GM10248 (cell line): ENCODE results near the gene HMCN2.

Source experiments
- CTCF ChIA-PET: fragments of 300-600 bp; sonication (Branson Sonifier 250); formaldehyde crosslinking; extraction: SDS; loops from one replicate; lab custom pipeline; 2021; ENCODE audit warnings: antibody characterized with exemption; lab: Yijun Ruan, JAX
- POLR2A ChIA-PET: fragments of 350-650 bp; sonication (Branson Sonifier 250); formaldehyde crosslinking; extraction: SDS; loops from one replicate; lab custom pipeline; 2020; ENCODE audit warnings: antibody characterized with exemption; lab: Yijun Ruan, JAX
- DNase-seq: peaks from one replicate; pipeline ENCODE4 v3.0.0; 2012; ENCODE audit errors: extremely low spot score
- TF ChIP-seq, protein P1 (sequence below): IDR thresholded peaks from 2 replicates; pipeline ENCODE4 v1.5.1; 2012; ENCODE audit warnings: mild to moderate bottlenecking, low read depth; ENCODE audit errors: extremely low read depth, missing control alignments, control extremely low read depth

Gene HMCN2

DNA sequence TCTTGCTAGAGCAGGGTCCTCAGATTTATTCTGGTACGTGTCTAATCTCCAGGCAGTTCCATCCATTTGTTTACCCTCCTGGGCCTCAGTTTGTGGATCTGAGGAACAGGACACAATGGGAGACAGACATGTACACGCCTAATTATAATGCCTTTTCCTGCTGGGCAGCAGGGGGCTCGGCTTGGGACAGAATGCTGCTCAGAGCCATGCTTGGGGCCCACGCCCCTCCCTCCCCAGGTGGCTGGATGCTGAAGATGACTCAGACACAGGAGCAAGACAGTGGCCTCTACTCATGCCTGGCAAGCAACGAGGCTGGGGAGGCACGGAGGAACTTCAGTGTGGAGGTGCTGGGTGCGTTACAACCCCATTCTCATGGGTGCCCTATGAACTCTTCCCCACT is 106.5 kb downstream of the HMCN2 start:
- TF ChIP-seq, protein P1, sequence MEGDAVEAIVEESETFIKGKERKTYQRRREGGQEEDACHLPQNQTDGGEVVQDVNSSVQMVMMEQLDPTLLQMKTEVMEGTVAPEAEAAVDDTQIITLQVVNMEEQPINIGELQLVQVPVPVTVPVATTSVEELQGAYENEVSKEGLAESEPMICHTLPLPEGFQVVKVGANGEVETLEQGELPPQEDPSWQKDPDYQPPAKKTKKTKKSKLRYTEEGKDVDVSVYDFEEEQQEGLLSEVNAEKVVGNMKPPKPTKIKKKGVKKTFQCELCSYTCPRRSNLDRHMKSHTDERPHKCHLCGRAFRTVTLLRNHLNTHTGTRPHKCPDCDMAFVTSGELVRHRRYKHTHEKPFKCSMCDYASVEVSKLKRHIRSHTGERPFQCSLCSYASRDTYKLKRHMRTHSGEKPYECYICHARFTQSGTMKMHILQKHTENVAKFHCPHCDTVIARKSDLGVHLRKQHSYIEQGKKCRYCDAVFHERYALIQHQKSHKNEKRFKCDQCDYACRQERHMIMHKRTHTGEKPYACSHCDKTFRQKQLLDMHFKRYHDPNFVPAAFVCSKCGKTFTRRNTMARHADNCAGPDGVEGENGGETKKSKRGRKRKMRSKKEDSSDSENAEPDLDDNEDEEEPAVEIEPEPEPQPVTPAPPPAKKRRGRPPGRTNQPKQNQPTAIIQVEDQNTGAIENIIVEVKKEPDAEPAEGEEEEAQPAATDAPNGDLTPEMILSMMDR: no peak
- POLR2A ChIA-PET: no interaction called here
- DNase-seq: no peak
- CTCF ChIA-PET: no interaction called here

DNA sequence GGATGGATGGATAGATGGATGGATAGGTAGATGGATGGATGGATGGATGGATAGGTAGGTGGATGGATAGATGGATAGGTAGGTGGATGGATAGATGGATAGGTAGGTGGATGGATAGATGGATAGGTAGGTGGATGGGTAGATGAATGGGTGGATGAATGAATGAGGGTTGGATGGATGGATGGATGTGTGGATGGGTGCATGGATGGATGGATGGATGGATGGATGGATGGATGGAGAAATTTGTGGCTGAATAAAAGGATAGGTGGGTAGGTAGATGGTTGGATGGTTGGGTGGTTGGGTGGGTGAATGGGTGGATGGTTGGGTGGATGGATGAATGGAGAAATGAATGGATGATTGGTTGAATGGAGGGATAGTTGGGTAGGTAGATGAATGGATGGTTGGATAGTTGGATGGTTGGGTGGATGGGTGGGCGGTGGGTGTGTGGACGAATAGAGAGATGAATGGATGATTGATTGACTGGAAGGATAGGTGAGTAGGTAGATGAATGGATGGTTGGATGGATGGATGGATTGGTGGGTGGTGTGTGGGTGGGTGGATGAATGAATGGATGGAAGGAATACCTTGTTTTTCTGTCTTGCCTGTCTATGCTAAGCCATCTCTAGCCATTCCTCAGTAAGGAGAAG is 108.2 kb downstream of the HMCN2 start:
- CTCF ChIA-PET: no interaction called here

DNA sequence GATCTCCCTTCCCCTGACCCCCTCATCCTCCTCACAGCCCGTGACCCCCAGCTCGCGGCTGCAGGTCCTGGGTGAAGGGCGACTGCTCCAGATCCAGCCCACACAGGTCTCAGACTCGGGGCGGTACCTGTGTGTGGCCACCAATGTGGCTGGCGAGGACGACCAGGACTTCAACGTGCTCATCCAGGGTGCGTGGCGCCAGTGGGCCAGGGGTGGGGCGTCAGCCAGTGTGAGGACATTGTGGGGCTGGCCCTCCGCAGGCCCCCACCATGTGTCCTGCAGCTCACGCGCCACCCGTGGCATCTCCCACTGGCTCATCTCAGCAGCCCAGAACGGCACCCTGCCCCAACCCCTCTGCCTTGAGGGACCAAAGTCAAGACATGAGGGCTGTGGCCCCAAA is 112.1 kb downstream of the HMCN2 start:
- TF ChIP-seq, protein P1: no peak
- CTCF ChIA-PET: interaction anchor here (1.1 kb wide), 1 partner anchor 14 kb away, joined by 3 read pairs; no protein-coding TSS in a partner anchor
- POLR2A ChIA-PET: no interaction called here
- no peak for DNase-seq

More for the DNA sequence above, 108.2 kb downstream of the HMCN2 start:
- TF ChIP-seq, protein P1: no peak
- POLR2A ChIA-PET: no interaction called here
- DNase-seq: no peak

DNA sequence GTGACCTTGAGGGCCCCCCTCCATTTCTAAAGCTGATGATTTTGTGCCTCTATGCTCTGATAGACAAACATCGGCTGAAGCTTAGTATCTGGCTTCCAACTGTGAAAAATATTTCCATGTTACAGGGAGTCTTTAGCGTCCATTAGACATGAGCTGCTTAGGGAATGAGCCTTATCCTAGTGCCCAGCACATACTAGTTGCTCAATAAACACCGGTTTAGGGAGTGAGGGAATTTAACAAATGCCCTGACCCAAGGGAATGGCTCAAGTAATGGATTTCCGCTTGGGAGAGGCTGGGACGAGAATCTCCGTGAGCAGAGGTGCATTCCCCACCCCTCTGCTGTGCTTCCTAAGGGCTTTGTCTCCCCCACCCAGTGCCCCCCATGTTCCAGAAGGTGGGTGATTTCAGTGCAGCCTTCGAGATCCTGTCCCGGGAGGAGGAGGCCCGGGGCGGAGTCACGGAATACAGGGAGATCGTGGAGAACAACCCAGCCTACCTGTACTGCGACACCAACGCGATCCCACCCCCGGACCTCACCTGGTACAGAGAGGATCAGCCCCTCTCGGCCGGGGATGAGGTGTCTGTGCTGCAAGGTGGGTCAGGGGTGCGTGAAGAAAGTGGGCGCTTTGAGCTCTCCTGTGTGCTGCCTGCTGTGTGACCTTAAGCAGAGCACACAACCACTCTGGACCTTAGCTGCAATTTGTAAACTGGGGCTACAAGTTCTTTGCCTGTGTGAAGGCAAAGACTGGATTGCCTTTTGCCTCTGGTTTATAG is 113.5 kb downstream of the HMCN2 start:
- POLR2A ChIA-PET: no interaction called here
- TF ChIP-seq, protein P1: no peak
- CTCF ChIA-PET: interaction anchor here (0.7 kb wide), 1 partner anchor 491 kb away, joined by 3 read pairs; no protein-coding TSS in a partner anchor
- DNase-seq: no peak

DNA sequence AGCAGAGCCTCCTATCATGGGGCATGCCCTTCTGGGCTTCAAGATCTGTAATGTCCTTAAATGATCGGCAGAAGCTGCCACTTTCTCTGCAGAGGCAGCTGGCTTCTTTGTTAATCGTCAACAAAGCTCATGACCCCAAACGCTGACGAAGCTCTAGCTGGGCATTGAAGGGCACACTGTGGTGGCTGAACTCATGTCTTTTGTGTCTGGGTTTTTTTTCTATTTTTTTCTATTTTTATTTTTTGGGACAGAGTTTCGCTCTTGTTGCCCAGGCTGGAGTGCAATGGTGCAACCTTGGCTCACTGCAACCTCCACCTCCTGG is 114.0 kb downstream of the HMCN2 start:
- CTCF ChIA-PET: no interaction called here
- TF ChIP-seq, protein P1: no peak
- no peak for DNase-seq
- POLR2A ChIA-PET: no interaction called here

DNA sequence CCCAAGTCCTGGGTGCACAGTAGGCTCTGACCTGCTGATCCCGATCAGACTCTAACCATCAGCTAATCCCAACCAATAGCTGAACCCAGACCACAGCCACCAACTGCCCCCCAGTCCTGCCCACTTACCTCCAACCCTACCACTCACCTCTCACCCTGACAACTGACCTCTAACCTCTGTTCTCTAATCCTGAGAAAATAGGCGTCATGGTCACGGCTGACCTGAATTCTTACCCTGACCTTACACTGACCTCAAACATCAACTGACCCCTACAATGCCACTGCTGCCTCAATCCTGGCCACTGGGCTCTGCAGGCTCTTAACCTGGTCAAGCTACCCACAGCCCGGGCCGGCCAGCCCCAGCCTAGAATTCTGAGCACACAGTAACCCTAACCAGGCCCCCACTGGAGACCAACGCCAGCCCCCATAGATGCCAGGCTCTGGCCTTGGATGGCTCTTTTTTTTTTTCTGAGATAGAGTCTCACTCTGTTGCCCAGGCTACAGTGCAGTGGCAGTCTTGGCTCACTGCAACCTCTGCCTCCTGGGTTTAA is 115.4 kb downstream of the HMCN2 start:
- no peak for DNase-seq
- POLR2A ChIA-PET: no interaction called here
- TF ChIP-seq, protein P1: no peak
- CTCF ChIA-PET: no interaction called here
